SIG-M5 treated with dmso at 0.1 percent for 504 hours (cell line): ENCODE results near the gene RBP3.
"Not testable (repeated sequence)": the region's sequence is repeated elsewhere in the genome, so short reads cannot be mapped to it uniquely, and the experiment has no call there.

Experiments used
- DNase-seq: peaks from one replicate; lab custom pipeline; 2025; ENCODE audit not compliant: unreplicated experiment; lab: John Stamatoyannopoulos, UW

The RBP3 gene

DNA sequence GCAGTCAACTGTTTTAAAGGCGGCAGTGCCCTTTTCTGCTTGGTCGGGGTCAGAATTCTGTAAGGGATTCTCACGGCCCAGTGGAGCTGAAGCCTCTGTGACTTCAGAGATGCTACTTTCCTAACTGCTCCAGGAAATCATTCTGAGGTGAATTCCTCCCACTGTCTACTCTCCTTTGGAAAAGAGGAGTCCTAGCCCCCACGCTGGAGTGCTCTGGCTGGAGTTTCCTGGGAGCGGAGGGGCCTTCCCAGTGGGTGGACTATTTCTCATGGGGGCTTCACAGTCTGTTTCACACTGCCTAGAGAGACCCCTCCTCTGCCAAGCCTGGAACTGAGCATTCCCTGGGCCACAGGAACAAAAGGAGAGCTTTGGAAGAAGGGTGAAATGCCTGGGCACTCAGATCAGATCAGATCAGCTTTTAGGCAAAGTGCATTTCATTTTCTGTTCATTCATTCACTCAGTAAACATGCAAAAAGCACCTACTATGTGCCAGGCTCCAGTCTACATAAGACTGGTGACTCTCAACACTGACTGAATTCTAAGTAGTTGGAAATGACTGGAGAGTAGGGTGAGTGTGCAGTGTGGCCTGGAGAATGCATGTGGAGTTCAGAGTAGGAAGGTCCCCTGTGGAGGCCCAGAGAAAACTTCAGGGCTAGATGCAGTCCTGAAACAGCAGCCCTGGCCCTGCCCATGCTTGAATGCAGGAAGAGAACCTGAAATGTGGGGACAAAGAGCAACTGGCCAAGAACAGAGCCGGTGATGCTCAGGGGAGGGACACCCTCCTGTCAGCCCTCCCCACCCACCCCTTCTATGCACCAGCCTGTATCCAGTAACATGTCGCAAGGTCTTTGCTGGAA, 23.7 kb downstream of the RBP3 start:
- no peak for DNase-seq

DNA sequence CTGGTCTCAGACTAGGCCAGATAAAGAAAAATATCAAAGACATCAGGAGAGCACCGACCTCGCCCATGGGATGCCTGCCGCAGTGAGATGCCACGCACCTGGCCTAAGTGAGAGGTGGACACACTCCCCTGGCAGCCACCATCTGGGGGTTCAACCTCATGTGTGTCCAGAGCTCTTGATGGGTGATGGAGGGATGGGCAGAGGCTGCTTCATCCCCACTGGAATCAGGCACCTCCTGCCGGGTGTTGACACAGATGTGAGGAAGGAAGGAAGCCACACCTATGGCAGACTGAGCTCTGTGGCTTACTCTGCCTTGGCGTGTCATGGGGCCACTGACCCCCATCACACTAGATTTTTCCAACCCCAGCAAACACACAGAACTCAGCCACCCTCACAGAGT, 24.6 kb downstream of the RBP3 start:
- DNase-seq = no peak

DNA sequence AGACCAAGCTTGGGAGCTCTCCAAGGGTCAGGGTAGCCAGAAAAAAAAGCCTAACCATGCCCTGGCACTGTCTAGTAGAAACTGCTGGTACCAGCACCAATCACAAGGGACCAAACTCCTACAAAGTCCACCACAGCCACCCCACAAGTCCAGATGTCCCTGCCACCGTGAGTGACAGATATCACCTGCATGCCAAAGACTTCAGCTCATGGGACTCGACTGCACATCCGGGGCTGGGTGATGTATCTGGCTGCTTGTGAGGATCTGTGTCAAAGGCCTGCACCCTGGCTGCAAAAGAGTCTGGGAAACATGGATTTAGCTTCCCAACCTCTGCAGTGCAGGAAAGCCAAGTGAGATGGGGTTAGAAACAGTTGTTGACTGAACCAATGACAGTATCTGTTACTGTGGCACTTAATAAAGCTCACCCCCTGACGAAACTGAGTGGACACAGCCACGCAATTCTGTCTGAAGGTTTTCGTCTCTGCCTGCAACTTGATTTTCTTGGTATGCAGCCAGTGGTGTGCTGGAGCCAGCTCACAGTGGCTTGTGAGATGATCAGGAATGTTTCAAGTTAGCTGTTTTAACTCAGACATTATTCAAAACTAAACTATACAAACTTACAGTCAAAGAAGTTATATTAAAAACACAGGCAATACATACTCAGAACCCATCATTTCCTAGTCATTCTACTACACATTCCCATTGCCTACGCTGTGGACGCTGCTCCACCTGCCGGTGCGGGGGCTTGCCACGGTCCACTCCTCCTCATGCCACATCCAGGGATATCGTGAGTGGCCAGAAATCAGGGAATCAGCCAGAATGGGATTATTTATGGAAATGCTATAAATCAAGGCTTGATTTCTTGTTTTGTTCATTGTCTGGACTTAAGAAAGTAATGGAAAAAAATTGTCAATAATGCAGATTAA, 26.7 kb downstream of the RBP3 start:
- DNase-seq = no peak

DNA sequence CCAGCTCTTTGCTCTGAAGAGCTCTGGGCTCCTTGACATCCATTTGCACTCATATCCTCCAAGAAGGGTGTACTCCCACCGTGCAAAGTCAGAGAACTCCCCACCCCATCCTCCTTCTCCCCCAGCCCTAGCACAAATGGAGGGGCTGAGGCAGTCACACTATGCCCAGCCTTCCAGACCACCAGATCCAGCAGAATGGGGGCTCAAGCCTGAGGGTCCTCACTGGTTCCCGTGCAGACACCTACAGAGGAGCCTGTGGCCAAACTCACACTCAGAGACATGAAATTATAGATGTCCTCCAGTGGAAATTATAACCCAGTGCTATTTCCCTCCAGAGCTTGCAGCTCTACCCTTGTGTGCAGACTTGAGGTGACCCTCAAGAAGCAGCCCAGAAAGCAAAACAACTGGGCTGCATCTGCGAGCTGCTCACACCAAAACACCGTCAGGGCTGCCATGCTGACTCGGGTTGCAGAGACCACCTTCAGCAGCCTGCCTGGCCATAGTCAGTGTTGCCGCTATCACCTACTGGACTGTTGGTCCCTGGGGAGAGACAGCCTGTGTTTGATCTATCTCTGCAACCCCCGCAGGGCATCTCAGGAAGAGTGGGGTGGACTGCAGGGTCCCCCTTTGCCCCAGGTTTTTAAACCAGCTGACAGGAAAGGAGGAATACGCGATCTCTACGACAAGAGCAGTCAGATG, 28.5 kb downstream of the RBP3 start:
- no peak for DNase-seq

DNA sequence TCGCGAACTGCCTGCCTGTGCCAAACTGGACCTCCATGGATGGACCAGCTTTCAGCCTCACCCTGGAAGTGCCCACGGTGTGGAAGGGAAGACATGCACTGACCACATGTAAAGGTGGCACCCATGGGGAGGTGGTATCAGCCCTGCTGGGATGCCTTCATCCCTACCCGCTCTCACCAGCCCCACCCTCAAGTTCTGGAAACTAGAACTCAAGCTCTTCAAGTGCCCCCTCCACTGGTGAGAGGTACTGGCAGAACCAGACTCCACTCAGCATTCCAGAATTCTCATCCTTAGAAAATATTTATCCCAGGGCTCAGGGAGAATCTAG, 30.0 kb downstream of the RBP3 start:
- no peak for DNase-seq

DNA sequence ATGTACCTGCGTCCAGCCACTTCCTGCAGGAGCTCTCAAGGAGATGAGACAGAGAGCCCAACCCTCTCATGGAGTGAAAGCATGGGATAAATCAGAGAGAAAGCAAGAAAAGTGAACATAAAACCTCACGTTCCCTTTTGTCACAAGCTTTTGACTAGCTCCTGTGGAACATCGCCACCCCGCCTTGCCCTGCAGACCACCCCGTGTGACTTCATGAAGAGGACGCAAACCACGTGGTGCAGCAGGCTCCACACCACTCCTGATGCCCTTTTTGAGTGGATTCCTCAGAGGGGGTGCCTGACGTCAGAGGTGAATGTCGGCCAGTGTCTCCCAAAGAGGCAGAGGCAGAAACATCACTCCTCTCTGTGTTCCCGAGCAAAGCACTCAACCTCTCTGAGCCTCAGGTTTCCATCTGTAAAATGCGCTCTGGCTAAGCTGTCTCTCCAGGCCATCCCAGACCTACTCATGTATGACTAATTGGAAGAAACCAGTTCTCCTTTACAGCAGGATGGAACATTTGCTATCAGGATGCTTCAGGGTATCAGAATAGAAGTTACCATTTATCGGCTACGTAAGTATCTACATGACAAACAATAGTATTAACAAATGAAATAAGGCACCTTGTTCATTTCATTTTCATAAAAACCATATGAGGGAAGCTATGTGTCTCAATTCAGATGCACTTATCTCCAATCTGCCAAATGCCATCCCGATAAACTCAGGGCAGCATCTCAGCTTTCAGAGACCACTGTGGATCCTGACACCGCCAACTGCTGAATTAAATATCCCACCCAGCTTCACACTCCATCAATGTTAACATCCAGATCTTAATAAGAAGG, 30.7 kb downstream of the RBP3 start:
- DNase-seq = no peak

DNA sequence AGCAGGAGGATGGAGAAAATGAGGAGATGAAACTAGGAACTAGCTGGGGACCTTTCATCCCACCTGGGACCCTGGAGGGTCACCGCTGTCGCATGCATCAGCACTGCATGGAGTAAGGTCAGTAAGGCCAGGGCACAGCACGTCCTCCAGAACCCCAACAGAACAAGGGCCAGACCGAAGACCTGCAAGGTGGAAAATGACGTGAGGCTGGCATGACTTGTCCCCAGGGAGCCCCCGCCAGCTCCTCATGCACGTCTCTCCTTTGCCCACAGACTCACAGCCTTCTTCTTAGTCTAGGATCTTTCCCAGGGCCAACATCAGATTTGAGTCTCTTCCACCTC, 31.3 kb downstream of the RBP3 start:
- DNase-seq = no peak

DNA sequence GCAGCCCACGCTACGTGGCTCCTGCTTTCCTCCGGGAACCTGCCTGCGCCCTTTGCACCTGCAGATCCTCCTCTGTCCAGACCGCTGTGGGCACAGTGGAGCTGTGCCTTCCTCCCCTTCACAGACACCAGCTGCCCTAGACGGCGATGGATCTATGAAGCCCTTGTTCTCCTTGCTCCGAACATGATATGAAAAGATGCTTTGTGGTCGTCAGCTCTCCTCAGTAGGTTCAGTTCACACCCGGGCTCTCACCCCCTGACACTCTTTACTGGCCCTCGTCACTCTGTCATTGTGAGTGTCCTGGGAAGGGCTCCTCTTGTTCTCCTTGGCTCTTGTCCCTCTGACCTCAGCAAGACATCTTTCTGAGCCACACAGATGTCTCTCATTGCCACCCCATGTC, 31.7 kb downstream of the RBP3 start:
- DNase-seq = no peak

DNA sequence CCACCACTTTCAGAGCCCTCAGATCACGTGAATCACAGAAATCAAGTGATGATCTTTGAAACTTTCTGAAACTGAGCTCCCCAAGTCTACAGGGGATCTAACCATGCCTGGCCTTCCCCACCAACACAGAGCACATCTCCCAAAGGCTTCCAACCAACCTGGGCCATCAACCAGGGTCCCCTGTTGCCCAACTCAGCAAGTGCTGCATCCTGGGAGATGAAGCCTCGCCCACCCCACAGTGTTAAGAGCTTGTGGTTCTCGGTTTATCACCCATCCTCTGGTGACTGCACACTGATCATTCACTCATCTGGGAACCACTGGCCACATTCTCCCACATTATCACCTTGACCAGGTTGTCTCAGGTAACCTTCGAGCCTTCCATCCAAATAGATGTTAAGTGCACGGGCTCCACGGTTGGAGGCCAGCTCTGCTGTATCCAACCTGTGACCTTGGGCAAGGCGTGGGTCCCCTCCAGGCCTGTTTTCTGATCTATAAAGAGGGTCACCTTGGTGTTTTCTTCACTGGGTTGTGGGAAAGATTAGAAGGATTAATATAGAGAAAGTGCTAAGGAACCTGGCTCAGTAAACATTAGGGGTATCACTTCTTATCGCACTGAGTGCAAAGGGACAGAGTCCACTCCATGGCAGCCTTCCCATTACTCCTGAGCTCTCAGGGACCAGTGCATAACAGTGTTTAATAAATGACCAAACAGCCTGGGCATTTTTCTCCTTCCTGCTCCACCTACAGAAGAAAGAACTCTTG, 32.4 kb downstream of the RBP3 start:
- no peak for DNase-seq

DNA sequence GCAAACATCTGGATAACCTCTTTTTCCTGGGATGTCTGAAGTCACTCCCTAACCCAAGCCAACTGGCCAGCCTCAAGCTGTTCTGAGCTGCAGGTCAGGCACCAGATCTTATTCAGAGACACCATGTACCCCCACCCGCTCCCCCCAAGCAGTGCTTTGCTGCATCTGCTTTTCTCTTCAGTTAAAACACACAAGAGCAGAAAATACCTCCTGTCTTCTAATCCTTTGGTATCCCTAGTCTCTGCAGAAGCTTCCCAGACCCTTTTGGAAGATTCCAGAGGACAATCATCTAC, 32.9 kb downstream of the RBP3 start:
- no peak for DNase-seq

DNA sequence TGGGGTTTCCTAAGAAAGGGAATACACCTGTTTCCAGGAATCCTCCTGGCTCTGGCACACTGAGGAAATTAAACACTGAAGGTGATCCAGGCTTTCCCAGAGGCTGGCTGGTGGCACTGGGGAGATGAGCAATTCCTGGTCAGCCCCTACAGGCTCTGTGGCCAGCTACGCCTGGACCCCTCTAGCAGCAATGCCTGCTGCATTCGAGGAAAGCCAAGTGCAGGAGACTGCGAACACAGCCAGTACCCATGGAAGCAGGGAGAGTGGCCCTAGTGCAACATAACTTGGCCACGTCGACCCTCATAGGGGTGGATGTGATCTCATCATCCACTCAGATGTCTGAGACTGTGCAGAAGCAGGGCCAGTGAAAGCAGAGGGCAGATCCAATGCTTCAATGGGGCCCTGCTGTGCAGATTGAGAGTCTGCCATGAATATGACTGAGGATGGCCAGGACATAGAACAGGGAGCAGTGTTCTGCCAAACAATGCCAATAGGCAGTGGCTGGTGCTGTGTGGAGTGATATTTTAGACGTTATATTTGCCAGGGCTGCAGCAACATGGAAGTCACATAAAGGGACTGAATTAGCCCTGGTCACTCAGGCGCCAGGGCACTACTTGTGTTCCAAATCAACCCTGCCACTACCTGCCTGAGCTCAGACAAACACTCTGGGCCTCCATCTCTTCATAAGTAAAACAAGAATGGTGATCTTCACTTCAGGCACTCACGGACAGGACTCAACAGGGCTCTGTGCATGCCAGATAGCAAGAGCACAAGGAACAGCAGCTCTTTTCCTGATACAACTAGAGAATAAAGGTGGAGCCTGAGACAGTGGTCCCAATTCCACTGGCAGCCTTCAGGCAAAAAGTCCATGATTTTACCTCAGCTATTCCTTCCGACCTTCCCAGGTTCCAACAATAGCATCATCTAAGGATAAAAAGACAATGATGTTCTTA, 33.5 kb downstream of the RBP3 start:
- no peak for DNase-seq

DNA sequence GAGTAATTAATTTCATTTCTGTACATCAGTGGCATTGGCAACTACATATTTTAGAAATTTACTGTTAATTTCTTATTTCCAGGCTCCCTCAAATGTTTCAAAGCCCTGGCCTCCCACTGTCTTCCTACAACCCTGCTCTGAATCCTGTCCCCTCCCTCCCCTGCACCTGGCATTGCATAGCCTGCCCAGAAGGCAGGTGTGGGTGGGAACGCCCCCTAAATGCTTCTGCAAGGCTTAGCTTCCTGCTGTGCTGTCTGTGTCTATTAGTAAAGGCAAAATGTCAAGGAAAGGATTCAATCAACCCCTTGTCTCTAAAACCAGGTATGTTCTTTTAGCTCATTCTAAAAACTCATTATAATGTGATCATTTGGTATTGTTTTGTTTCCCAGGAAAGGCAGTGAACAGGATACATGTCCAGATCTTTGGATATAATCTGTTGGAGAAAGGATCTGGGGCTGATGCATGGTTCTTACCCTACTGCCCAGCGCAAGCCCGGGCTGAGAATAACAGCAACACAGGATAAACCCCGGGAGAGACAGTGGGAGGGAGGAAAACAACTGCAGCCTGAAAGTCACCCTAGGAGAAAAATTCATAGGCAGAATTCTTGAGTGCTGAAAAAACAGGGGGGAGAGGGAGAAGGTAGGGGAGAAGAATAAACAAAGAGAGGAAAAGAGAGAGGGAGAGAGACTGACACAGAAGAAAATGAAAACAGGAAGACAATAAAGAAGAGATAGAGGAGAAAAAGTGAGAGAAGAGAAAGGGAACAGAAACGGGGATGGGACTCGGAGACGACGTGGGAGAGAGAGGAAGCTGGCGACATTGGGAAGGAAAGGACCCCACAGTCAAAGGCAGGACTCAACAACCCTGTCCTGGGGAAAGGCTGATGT, 35.3 kb downstream of the RBP3 start:
- peak; percentile 51 for DNase-seq

DNA sequence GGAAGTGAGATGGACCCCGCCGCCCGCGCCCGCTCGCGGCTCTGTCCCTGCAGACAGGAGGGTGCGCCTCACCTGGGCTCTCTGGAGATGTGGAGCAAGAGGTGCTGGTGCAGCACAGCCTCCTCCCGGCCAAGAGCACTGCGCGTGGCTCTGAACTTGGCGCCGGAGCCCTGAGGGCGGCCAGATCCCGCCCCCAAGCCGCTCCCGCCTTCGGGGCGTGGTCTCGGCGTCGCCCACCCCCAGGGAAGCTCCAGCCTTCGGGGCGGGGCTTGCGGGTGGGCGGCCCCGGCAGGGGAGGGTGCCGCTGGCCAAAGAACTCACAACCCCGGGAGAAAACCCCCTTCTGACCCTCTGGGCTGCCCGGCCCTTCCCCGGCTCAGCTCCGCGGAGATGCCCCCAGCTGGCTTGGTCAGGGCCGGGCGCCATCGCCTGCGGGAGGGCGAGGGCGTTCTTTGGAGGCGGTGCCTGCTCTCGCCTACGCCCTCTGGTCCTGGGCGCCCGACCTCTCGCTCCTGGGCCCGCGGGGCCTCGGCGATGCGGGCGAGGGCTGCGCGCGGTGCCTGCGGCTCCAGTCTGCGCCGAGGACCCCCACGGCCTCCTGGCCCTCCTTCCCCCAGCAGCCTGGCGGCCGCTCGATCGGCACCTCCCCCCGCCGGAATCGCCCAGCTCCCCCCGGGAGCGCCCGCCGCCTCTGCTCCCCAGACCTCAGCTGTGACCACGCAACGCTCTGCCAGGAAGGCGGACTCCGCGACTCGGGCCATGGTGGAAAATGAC, 36.2 kb downstream of the RBP3 start, which contains the start of gene ZNF488:
TSS of gene ZNF488 (minus strand) at position 146 of the 774 bp plus-strand sequence. CDS start 15,464 bp downstream, outside the sequence.
- DNase-seq = peak; percentile 59

DNA sequence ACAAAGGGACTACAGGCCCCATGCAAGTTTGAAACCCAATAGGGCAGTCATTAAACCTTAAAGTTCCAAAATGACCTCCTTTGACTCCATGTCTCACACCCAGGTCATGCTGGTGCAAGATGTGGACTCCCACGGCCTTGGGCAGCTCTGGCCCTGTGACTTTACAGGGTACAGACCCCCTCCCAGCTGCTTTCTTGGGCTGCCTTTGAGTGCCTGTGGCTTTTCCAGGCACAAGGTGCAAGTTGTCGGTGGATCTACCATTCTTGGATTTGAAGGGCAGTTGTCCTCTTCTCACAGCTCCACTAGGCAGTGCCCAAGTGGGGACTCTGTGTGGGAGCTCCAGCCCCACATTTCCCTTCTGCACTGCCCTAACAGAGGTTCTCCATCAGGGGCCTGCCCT, 37.9 kb downstream of the RBP3 start:
- DNase-seq = not testable (repeated sequence)

DNA sequence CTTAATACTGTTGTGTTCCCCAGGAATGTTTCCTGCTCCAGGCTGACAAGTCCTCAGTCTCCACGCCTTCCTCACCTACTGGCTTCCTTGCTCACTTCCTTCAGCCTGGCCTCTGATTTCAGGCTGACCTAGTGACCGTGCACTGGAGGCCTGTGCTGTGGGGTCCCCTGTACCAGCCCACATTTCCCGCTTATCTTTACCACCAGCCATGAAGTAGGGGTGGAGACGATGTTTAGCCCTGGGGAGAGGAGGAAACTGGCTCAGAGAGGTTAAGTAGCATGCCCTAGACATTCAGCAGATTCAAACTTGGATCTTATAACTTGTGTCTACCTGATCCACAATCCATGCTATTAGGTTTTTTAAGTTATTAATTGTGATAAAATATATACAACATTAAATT, 40.7 kb downstream of the RBP3 start:
- no peak for DNase-seq

DNA sequence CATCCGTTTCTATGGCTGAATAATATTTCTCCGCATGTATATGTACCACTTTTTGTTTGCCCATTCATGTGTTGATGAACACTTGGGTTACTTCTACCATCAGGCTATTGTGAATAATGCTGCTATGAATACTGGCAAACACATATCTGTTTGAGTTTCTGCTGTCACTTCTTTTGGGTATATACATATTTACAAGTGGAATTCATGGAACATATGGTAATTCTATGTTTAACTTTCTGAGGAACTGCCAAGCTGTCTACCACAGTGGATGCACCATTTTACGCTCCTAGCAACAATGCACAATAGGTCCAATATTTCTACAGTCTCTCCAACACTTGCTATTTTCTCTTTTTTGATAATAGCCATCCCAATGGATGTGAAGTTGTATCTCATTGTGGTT, 41.5 kb downstream of the RBP3 start:
- no peak for DNase-seq

DNA sequence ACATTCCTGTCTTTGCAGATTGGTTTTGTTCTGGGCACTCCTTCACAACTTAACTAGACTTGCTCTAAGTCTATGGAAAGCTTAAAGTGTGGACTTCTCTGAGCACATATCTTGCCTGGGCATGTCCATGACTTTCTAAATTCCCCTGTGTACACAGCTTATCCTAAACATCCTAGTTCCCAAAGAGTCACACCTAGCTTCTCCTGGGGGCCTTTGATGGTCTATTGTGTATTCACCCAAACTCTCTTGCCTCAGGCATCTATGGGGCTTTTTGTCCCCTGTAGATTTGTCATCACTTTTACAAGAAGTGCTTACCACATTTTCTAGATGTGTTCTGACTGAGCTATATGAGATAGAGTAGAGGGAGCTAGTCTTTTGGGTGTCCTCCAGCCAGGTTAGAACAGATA, 48.2 kb downstream of the RBP3 start:
- no peak for DNase-seq
